ENCODE results near the gene PIR. TPM values are rescaled to one million over a fixed set of nuclear protein-coding genes. Genes with fewer than 3 reads are reported as not detected.

The PIR gene
- total and polyA plus RNA-seq, 2 of the 8 experiments (the other 6 are each of a cell fraction or from before 2014, with no cell fraction given), result 6.4 to 10.3 TPM

DNA sequence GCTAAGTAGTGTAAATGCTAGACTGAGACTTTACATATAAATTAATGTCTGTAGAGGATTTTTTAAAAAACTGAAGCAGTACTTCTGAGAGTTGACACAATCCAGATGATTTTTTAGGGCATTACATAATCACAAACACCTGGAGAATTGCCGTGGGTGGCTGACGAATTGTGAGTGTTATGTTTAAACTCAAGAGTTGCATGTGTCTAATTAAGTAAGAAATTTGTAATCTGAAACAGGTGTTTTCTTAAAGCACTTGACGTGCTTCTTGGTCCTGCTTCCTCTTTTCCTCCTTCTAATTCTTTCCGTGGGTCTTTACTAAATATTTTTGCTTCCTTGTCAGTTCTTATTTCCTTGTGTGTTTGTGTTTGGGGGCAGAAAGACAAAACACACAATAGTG is 27.8 kb downstream of the PIR start (continued):
- TF ChIP-seq TEAD4 (IDR thresholded peaks at IDR 0.05; ENCODE audit: low read depth, low read length) (no peak), YY1 (IDR thresholded peaks at IDR 0.05; ENCODE audit: low read depth, low read length) (no peak), JUND (IDR thresholded peaks at IDR 0.05; ENCODE audit: low read length) (no peak)

Measured in H1 (cell line).